GM10266 (cell line): ENCODE results near the gene CCND3.

Experiments
- DNase-seq: peaks from one replicate; pipeline ENCODE4 v3.0.0; 2012; ENCODE audit errors: extremely low spot score
- CTCF ChIP-seq: IDR thresholded peaks from 2 replicates; pipeline ENCODE4 v1.5.1; 2012; ENCODE audit warnings: mild to moderate bottlenecking, low read depth; ENCODE audit not compliant: control insufficient read depth, insufficient read depth; ENCODE audit errors: missing control alignments

Gene CCND3

DNA sequence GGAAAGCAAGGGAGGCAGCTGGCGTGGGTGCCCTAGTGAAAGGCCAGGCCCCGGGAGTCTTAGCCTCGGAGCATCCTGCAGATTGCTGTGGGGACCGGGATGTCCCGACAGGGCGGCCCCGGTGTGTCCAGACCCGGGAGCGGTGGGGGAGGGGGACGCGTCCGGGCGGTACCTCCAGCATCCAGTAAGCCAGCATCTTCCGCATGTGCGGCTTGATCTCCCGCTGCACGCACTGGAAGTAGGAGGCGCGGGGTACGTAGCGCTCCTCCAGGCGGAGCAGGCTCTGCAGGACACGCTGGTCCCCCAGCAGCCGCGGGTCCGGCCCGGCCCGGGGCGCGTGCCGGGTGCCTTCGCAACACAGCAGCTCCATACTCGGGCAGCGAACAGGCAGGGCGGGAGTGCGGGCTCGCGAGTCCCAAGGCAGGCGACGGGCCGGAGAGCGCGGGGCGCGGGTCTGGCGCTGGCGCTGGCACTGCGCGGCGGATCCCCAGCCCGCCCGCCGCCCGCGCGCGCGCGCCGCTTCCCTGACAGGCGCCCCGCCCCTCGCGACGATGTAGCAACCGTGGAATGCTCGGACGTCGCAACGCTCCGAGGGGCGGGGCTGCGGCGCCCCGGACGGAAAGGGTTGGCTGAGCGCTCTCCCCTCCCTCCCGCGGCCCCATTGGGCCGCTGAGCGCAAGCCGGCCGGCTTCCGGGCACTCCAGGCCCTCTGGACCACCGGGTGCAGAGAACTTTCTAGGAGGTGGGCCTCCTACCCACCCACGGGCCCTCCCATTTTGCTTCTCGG, at the start of gene CCND3:
TSS of gene CCND3 (minus strand) at position 529 of the 787 bp plus-strand sequence. CDS start at position 370, 159 bp downstream.
- no peak for TF ChIP-seq CTCF
- peak; percentile 94 for DNase-seq

DNA sequence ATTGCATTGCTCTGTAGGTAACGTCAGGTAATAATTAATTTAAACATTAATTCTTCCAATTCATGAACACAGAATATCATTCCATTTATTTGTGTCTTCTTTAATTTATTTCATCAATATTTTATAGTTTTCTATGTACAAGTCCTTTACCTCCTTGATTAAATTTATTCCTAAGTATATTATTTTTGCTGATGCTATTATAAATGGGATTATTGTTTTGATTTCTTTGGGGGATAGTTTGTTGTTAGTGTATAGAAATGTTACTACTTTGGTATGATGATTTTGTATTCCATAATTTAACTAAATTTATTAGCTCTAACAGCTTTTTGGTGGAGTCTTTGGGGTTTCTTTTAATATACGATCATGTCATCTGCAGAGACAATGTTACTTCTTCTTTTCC, 44.7 kb upstream of the CCND3 start:
- DNase-seq, result no peak
- no peak for TF ChIP-seq CTCF

DNA sequence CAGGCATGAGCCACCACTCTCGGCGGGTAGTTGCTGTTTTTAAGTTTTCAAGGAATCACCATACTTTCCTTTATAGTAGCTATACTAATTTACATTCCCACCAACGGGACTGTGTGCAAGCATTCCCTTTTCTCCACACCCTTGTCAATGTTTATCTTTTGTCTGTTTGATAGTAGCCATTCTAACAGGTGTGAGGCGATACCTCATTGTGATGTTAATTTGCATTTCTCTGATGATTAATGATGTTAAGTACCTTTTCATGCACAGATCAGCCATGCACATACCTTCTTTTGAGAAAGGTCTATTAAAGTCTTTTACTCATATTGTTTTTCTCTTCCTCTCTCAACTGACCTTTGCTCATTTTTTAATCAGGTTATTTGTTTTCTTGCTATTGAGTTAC, 43.0 kb upstream of the CCND3 start:
- no peak for TF ChIP-seq CTCF
- DNase-seq, result no peak

GRCh38 chr6:41976794-41977484, 35.3 kb upstream of the CCND3 start:
- TF ChIP-seq CTCF, result no peak
- no peak for DNase-seq

DNA sequence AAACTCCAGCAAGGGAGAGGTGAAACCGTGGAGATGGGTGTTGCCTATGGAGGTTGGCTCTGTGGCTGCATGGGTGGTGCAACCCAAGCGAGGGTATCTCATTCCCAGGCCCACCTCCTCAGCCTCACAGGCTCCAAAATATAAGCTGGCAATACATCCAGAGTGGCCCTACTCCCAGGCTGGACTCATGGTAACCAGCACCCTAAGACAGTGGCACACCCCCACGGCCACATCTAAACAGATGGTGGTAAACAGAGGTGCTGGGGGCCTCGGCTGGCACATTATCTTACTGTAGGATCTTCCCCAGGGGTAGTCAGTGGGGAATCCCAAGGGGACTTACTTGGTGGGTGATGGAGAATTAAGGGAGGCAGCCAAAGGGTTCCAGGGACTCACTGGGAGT, 33.7 kb upstream of the CCND3 start:
- no peak for TF ChIP-seq CTCF

DNA sequence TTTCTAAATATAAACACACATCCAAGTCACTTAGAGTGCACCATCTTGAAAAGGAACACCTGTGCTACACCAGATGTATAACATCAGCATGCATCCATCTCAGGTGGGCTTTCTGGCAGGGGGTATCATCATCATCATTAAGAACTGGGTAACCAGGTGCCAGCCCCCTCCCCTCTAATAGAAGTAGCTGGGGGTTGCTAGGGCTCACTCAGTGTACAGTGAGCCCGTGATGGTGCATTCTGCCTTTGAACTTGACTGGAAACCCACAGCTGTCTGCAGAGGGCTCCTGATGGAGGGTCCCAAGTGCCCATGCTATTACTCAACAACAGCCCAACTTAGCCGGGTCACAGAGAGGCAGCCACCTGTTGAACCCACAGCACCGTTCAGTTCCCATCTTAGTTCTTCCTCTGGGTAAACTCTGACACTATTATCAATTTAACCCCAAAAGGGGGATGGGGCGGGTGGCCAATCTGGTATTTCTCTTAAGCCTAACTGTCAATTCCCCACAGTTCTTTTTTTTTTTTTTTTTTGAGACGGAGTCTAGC, 32.7 kb upstream of the CCND3 start:
- no peak for TF ChIP-seq CTCF
- DNase-seq, result no peak

More for the DNA sequence above, 33.7 kb upstream of the CCND3 start:
- no peak for DNase-seq

DNA sequence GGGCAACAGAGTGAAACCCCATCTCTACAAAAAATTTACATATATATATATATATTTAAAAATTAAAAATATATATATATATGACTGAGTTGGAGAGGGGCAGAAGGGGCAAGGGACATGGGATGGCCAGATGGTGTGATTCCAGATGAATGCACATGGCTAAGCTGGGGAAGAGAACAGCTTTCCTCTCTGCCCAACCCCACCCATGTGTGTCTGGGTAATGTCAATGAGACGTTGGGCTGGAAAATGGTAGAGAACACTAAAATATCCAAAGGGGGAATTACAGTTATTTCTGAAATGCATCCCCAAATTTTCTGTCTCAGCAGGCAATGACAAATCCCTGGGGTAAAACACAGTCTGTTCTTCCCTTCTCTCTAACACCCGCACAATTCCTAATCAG, 31.2 kb upstream of the CCND3 start:
- DNase-seq, result no peak
- TF ChIP-seq CTCF, result no peak
